OCI-LY7 (cell line): ENCODE measurements around the gene SLC27A1. TPM values are rescaled to one million over a fixed set of nuclear protein-coding genes. Genes with fewer than 3 reads are reported as not detected.

Experiments used
- BruUV-seq: library from RNA; stranded (reverse); fragments of 400-500 nt; replicated peaks from 2 replicates; lab custom pipeline; 2021; lab: Mats Ljungman, UMichigan
- CTCF ChIA-PET: fragments of 300-600 bp; sonication (Branson Sonifier 250); formaldehyde crosslinking; loops from one replicate; lab custom pipeline; 2022; ENCODE audit warnings: antibody characterized with exemption; ENCODE audit not compliant: unreplicated experiment; lab: Charles Lee
- POLR2A ChIA-PET: fragments of 300-600 bp; sonication (Branson Sonifier 250); formaldehyde crosslinking; loops from one replicate; lab custom pipeline; 2022; ENCODE audit warnings: antibody characterized with exemption; lab: Charles Lee
- DNase-seq: peaks from one replicate; pipeline ENCODE4 v3.0.0-alpha.2; 2015; ENCODE audit warnings: low spot score
- H2AFZ ChIP-seq: fragments of 200-600 bp; sonication (generic), shearing (Covaris generic); 2 replicates; pipeline ENCODE4 v1.6.1; 2014; ENCODE audit warnings: mild to moderate bottlenecking, antibody characterized with exemption, low read length, moderate library complexity
- H3K27ac ChIP-seq: fragments of 200-600 bp; sonication (generic); 2 replicates; pipeline ENCODE4 v1.5.1; 2014; ENCODE audit warnings: mixed run types, low read depth, mild to moderate bottlenecking, moderate library complexity, low read length, inconsistent platforms; ENCODE audit not compliant: poor library complexity, severe bottlenecking
- H3K36me3 ChIP-seq: fragments of 200-600 bp; sonication (generic); 2 replicates; pipeline ENCODE4 v1.6.1; 2014; ENCODE audit warnings: mild to moderate bottlenecking, antibody characterized with exemption, low read length, moderate library complexity, mixed read lengths; ENCODE audit not compliant: insufficient read depth
- H3K4me1 ChIP-seq: fragments of 200-600 bp; sonication (generic); 2 replicates; pipeline ENCODE4 v1.5.1; 2014; ENCODE audit warnings: mild to moderate bottlenecking, low read length; ENCODE audit not compliant: insufficient read depth, poor library complexity, severe bottlenecking
- H3K4me2 ChIP-seq: fragments of 200-600 bp; sonication (generic); 2 replicates; pipeline ENCODE4 v1.6.1; 2014; ENCODE audit warnings: mild to moderate bottlenecking, low read length
- H3K4me3 ChIP-seq: fragments of 200-600 bp; sonication (generic); 2 replicates; pipeline ENCODE4 v1.5.1; 2014; ENCODE audit warnings: mild to moderate bottlenecking, low read depth, low read length; ENCODE audit not compliant: poor library complexity, severe bottlenecking
- H3K79me2 ChIP-seq: fragments of 200-600 bp; sonication (generic); 2 replicates; pipeline ENCODE4 v1.6.1; 2016; ENCODE audit warnings: low read depth, mild to moderate bottlenecking, low read length, moderate library complexity, mixed read lengths; ENCODE audit not compliant: insufficient read depth
- H3K9me2 ChIP-seq: fragments of 200-600 bp; sonication (generic); 2 replicates; pipeline ENCODE4 v1.6.1; 2016; ENCODE audit warnings: mild to moderate bottlenecking, low read length, mixed read lengths; ENCODE audit not compliant: insufficient read depth
- H3K9me3 ChIP-seq: fragments of 200-600 bp; sonication (generic); 2 replicates; pipeline ENCODE4 v1.6.1; 2014; ENCODE audit warnings: mild to moderate bottlenecking, mixed run types, low read length, mixed read lengths
- H4K20me1 ChIP-seq: fragments of 200-600 bp; sonication (generic); 2 replicates; pipeline ENCODE4 v1.6.1; 2014; ENCODE audit warnings: mild to moderate bottlenecking, antibody characterized with exemption, low read length, moderate library complexity, mixed read lengths; ENCODE audit not compliant: insufficient read depth
- EZH2phosphoT487 ChIP-seq: fragments of 200-600 bp; sonication (generic); IDR thresholded peaks from 2 replicates; pipeline ENCODE4 v1.6.1; 2018; ENCODE audit warnings: low read depth, borderline replicate concordance, mild to moderate bottlenecking, mixed run types, antibody characterized with exemption, low read length, moderate library complexity, mixed read lengths
- intact Hi-C: fragments of 100-400 bp; cut with micrococcal nuclease; formaldehyde crosslinking; loops from one replicate; pipeline ENCODE4 v1.10.0; 2022; ENCODE audit not compliant: unreplicated experiment
- total RNA-seq, 2 experiments: library from RNA; depleted of rRNA in 1 of 2; stranded (reverse); fragments of >200 nt in 1 of 2; shearing (Covaris generic) in 1 of 2; gene quantifications; 2 replicates each; pipeline ENCODE4 v1.2.3, GENCODE V29; 2014 to 2022
- TF ChIP-seq, protein P1 (sequence below): fragments of 200-600 bp; sonication (generic); conservative IDR thresholded peaks from 2 replicates; pipeline ENCODE4 v1.5.1; 2014; ENCODE audit warnings: mild to moderate bottlenecking, antibody characterized with exemption, low read length, moderate library complexity, mixed read lengths

The SLC27A1 gene
- total RNA-seq, 2 experiments from 2014 or later, result 2.5 to 3.2 TPM

GRCh38 chr19:17429641-17430113 lies 40.6 kb upstream of the SLC27A1 start:
- CTCF ChIA-PET, result no interaction called here
- intact Hi-C loops, result no loop called here
- no peak overlapping the region for H3K4me2 ChIP-seq

DNA sequence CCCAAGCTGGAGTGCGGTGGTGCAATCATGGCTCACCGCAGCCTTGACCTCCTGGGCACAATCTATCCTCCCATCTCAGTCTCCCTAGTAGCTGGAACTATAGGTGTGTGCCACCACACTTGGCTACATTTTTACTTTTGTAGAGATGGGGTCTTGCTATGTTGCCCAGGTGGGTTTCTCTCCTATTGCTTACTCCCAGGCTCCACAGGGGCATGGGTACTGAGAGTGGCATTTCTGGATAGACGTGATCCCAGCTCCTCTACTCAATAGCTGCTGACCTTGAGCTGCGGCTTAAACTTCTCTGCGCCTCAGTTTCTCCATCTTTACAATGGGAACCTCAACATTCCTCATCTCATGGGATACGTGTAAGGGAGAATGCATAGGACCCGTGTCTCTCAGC lies 38.9 kb upstream of the SLC27A1 start:
- no peak overlapping the region for H3K4me3 ChIP-seq
- H3K9me2 ChIP-seq, result no peaks in the 10 kb centered on the region
- TF ChIP-seq EZH2phosphoT487, result no peak
- TF ChIP-seq, protein P1, sequence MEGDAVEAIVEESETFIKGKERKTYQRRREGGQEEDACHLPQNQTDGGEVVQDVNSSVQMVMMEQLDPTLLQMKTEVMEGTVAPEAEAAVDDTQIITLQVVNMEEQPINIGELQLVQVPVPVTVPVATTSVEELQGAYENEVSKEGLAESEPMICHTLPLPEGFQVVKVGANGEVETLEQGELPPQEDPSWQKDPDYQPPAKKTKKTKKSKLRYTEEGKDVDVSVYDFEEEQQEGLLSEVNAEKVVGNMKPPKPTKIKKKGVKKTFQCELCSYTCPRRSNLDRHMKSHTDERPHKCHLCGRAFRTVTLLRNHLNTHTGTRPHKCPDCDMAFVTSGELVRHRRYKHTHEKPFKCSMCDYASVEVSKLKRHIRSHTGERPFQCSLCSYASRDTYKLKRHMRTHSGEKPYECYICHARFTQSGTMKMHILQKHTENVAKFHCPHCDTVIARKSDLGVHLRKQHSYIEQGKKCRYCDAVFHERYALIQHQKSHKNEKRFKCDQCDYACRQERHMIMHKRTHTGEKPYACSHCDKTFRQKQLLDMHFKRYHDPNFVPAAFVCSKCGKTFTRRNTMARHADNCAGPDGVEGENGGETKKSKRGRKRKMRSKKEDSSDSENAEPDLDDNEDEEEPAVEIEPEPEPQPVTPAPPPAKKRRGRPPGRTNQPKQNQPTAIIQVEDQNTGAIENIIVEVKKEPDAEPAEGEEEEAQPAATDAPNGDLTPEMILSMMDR, result no peak
- H3K9me3 ChIP-seq, result no peaks in the 10 kb centered on the region
- POLR2A ChIA-PET, result interaction anchor here (0.5 kb wide), 1 partner anchor 141 kb away, joined by 3 read pairs; no protein-coding TSS in a partner anchor
- CTCF ChIA-PET, result no interaction called here
- no TSS peak for BruUV-seq
- H3K79me2 ChIP-seq, result no peaks in the 10 kb centered on the region
- peaks cover 3% of the 10 kb centered on the region for H3K4me1 ChIP-seq
- H4K20me1 ChIP-seq, result no peaks in the 10 kb centered on the region
- intact Hi-C loops, result no loop called here
- H3K4me2 ChIP-seq, result no peak overlapping the region
- no peaks in the 10 kb centered on the region for H3K36me3 ChIP-seq
- H2AFZ ChIP-seq, result no peak overlapping the region
- DNase-seq, result no peak
- H3K27ac ChIP-seq, result no peak overlapping the region

More at GRCh38 chr19:17429641-17430113, 40.6 kb upstream of the SLC27A1 start:
- DNase-seq, result no peak
- POLR2A ChIA-PET, result interaction anchor here (0.6 kb wide), 1 partner anchor 23 kb away, joined by 5 read pairs; no protein-coding TSS in a partner anchor
- no peaks in the 10 kb centered on the region for H4K20me1 ChIP-seq
- no peaks in the 10 kb centered on the region for H3K79me2 ChIP-seq
- TF ChIP-seq, protein P1, result no peak
- no peak for TF ChIP-seq EZH2phosphoT487
- H3K9me3 ChIP-seq, result no peaks in the 10 kb centered on the region
- peaks cover 18% of the 10 kb centered on the region for H3K4me1 ChIP-seq
- no peak overlapping the region for H2AFZ ChIP-seq
- no peak overlapping the region for H3K4me3 ChIP-seq
- BruUV-seq, result no TSS peak
- H3K9me2 ChIP-seq, result no peaks in the 10 kb centered on the region
- H3K27ac ChIP-seq, result no peak overlapping the region
- no peaks in the 10 kb centered on the region for H3K36me3 ChIP-seq

DNA sequence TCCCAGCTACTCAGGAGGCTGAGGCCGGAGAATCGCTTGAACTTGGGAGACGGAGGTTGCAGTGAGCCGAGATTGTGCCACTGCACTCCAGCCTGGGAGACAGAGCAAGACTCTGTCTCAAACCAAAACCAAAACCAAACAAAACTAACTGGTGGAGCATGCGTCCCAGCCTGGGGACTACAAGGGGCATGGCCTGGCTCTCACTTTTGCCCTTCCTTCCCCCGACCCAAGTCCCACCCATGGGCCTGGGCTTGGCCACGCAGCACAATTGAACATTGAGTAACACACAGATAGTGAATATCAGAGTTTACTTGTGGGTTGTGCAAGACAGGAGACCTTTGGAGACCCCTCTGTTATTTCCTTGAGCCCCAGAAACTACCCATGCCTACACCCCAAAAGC lies 35.1 kb upstream of the SLC27A1 start:
- no TSS peak for BruUV-seq
- CTCF ChIA-PET, result no interaction called here

More for the DNA sequence above, 35.1 kb upstream of the SLC27A1 start:
- Histone ChIP-seq H3K4me1 (no peaks in the 10 kb centered on the region), H3K4me3 (no peak overlapping the region), H3K9me2 (no peaks in the 10 kb centered on the region), H3K27ac (no peak overlapping the region), H3K9me3 (no peaks in the 10 kb centered on the region), H4K20me1 (no peaks in the 10 kb centered on the region), H3K79me2 (no peaks in the 10 kb centered on the region), H3K4me2 (no peak overlapping the region), H3K36me3 (no peaks in the 10 kb centered on the region), H2AFZ (no peak overlapping the region)
- DNase-seq, result no peak
- intact Hi-C loops, result no loop called here
- TF ChIP-seq, protein P1, result no peak
- TF ChIP-seq EZH2phosphoT487, result no peak
- POLR2A ChIA-PET, result no interaction called here
